Ishikawa (cell line): ENCODE results near the gene FNBP1.

Experiments
- CEBPB ChIP-seq: IDR thresholded peaks from 2 replicates; pipeline ENCODE4 v1.6.1; 2012
- CREB1 ChIP-seq: IDR thresholded peaks from 2 replicates; pipeline ENCODE4 v1.6.1; 2012; ENCODE audit warnings: low read depth
- EGR1 ChIP-seq: IDR thresholded peaks from 2 replicates; pipeline ENCODE4 v1.6.1; 2012
- EP300 ChIP-seq: IDR thresholded peaks from 2 replicates; pipeline ENCODE4 v1.6.1; 2012; ENCODE audit warnings: borderline replicate concordance
- FOXM1 ChIP-seq: IDR thresholded peaks from 2 replicates; pipeline ENCODE4 v1.6.1; 2012; ENCODE audit warnings: low read depth, borderline replicate concordance
- NFIC ChIP-seq: IDR thresholded peaks from 2 replicates; pipeline ENCODE4 v1.6.1; 2012
- RAD21 ChIP-seq: IDR thresholded peaks from 2 replicates; pipeline ENCODE4 v1.6.1; 2012; ENCODE audit warnings: low read depth
- TAF1 ChIP-seq: IDR thresholded peaks from 2 replicates; pipeline ENCODE4 v1.6.1; 2012; ENCODE audit warnings: low read depth, mild to moderate bottlenecking
- TCF12 ChIP-seq: IDR thresholded peaks from 2 replicates; pipeline ENCODE4 v1.6.1; 2012; ENCODE audit warnings: low read depth
- TEAD4 ChIP-seq: IDR thresholded peaks from 2 replicates; pipeline ENCODE4 v1.6.1; 2012
- YY1 ChIP-seq: IDR thresholded peaks from 2 replicates; pipeline ENCODE4 v1.6.1; 2012; ENCODE audit warnings: low read depth
- ZBTB7A ChIP-seq: IDR thresholded peaks from 2 replicates; pipeline ENCODE4 v1.6.1; 2012; ENCODE audit warnings: low read depth
- TF ChIP-seq, protein P1 (sequence below): IDR thresholded peaks from 2 replicates; pipeline ENCODE4 v1.6.1; 2012
- TF ChIP-seq, protein P2 (sequence below): IDR thresholded peaks from 2 replicates; pipeline ENCODE4 v1.6.1; 2012; ENCODE audit warnings: low read depth, mild to moderate bottlenecking
- TF ChIP-seq, protein P3 (sequence below): IDR thresholded peaks from 2 replicates; pipeline ENCODE4 v1.6.1; 2012

FNBP1 gene

DNA sequence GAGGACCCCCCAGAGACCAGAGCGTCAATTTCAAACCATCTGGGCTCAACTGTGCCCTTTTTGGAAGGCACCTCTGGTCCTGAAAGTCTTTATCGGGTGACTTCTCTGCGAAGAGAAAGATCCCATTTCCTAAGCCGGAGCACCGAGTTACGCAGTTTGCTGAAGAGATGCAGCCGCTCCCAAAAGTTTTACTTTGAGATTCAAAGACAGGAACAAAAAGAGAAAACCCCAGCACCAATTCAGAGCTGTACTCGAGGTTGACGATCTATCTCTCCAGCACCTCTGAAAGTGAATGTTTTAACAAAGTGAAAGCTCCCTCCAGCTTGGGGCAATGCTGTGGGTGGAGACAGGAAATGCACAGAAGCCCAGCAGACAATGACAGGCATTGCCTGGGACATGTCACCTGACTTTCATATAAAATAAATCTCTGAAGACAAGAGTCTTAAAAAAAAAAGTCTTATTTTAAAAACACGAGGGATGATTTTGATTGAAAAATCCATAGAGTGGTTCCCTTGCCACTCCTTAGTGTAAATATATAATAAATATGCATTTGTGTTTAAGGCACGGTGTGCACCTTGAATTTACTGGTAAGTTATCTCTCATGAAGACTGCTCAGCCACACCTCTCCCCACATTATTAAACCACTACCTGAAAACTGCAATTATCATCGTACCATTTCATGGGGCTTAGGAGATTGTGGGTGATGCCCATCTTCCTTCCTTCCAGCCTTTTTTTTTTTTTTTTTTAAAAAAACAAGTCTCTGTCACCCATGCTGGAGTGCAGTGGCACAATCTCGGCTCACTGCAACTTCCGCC lies 79.9 kb downstream of the FNBP1 start:
- no peak for TF ChIP-seq CEBPB
- no peak for TF ChIP-seq CREB1
- TF ChIP-seq, protein P1, sequence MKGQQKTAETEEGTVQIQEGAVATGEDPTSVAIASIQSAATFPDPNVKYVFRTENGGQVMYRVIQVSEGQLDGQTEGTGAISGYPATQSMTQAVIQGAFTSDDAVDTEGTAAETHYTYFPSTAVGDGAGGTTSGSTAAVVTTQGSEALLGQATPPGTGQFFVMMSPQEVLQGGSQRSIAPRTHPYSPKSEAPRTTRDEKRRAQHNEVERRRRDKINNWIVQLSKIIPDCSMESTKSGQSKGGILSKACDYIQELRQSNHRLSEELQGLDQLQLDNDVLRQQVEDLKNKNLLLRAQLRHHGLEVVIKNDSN = no peak
- no peak for TF ChIP-seq ZBTB7A
- no peak for TF ChIP-seq YY1
- TF ChIP-seq, protein P2, sequence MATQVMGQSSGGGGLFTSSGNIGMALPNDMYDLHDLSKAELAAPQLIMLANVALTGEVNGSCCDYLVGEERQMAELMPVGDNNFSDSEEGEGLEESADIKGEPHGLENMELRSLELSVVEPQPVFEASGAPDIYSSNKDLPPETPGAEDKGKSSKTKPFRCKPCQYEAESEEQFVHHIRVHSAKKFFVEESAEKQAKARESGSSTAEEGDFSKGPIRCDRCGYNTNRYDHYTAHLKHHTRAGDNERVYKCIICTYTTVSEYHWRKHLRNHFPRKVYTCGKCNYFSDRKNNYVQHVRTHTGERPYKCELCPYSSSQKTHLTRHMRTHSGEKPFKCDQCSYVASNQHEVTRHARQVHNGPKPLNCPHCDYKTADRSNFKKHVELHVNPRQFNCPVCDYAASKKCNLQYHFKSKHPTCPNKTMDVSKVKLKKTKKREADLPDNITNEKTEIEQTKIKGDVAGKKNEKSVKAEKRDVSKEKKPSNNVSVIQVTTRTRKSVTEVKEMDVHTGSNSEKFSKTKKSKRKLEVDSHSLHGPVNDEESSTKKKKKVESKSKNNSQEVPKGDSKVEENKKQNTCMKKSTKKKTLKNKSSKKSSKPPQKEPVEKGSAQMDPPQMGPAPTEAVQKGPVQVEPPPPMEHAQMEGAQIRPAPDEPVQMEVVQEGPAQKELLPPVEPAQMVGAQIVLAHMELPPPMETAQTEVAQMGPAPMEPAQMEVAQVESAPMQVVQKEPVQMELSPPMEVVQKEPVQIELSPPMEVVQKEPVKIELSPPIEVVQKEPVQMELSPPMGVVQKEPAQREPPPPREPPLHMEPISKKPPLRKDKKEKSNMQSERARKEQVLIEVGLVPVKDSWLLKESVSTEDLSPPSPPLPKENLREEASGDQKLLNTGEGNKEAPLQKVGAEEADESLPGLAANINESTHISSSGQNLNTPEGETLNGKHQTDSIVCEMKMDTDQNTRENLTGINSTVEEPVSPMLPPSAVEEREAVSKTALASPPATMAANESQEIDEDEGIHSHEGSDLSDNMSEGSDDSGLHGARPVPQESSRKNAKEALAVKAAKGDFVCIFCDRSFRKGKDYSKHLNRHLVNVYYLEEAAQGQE = no peak
- TF ChIP-seq NFIC = no peak
- TF ChIP-seq TCF12 = no peak
- TF ChIP-seq FOXM1 = no peak
- TF ChIP-seq RAD21 = no peak
- TF ChIP-seq TEAD4 = no peak
- TF ChIP-seq, protein P3, sequence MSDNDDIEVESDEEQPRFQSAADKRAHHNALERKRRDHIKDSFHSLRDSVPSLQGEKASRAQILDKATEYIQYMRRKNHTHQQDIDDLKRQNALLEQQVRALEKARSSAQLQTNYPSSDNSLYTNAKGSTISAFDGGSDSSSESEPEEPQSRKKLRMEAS = no peak
- TF ChIP-seq EGR1 = no peak

DNA sequence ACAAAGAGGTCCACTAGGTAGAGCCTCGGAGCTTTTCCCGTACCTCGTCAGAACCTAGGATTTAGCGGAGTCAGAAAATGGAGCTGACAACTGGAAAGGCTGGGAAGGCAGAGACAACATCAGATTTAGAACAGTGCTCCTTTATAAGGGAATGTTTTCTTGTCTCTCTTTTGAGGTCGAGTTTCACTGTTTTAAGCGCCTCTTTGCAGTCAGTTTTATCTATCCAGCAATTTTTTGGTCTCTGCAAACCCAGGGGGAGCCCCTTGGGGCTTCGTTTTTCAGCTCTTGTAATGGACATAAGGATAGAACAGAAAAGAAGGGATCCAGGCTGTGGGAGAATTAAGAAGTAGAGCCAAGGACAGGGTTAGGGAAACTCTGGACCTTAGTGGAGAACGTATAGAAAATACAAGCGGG lies 80.5 kb downstream of the FNBP1 start:
- TF ChIP-seq NFIC (no peak), ZBTB7A (no peak), YY1 (no peak), CREB1 (no peak), EP300 (no peak), FOXM1 (no peak), TAF1 (no peak), CEBPB (no peak), TCF12 (no peak), EGR1 (no peak), RAD21 (no peak), TEAD4 (no peak)
- TF ChIP-seq, protein P3 = no peak
- TF ChIP-seq, protein P1 = no peak
- TF ChIP-seq, protein P2 = no peak

DNA sequence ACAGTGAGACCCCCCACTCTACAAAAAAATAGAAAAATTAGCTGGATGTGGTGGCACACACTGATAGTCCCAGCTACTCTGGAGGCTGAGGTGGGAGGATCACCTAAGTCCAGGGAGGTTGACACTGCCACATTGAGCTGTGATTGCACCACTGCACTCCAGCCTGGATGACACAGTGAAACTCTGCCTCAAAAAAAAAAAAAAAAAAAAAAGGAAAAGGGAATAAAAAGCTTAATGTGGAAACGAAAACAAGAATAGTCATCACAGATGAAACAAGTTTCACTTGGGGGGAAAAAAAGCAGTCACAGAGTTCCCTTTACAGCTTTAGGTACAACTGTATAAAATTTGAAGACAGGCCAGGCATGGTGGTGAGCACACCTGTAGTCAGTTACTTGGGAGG lies 84.2 kb downstream of the FNBP1 start:
- TF ChIP-seq EP300 = no peak
- no peak for TF ChIP-seq NFIC
- no peak for TF ChIP-seq FOXM1
- TF ChIP-seq, protein P3 = no peak
- no peak for TF ChIP-seq EGR1
- no peak for TF ChIP-seq CEBPB
- TF ChIP-seq YY1 = no peak
- TF ChIP-seq, protein P1 = no peak
- TF ChIP-seq TAF1 = no peak
- no peak for TF ChIP-seq CREB1
- TF ChIP-seq RAD21 = no peak
- TF ChIP-seq, protein P2 = no peak
- no peak for TF ChIP-seq TEAD4
- TF ChIP-seq ZBTB7A = no peak
- TF ChIP-seq TCF12 = no peak
